Transverse colon (tissue), 4 donors: ENCODE measurements around the gene TNNC1. TPM values are rescaled to one million over a fixed set of nuclear protein-coding genes. Genes with fewer than 3 reads are reported as not detected.

ENCODE experiments used
- DNase-seq: peaks from one replicate; pipeline ENCODE4 v3.0.0-alpha.2; 2019
- H3K27ac ChIP-seq, 4 donors: fragments of 200-600 bp; sonication (generic); 2 replicates each; pipeline ENCODE4 v1.5.1; 2016 to 2018; ENCODE audit warnings: inconsistent platforms in 4 of 4
- H3K27me3 ChIP-seq: fragments of 200-600 bp; sonication (generic); 2 replicates; pipeline ENCODE4 v1.5.1; 2017; ENCODE audit warnings: inconsistent platforms
- H3K36me3 ChIP-seq, 4 donors: fragments of 200-600 bp; sonication (generic); 2 replicates each; pipeline ENCODE4 v1.5.1; 2017 to 2019; ENCODE audit warnings: inconsistent platforms in 4 of 4
- H3K4me1 ChIP-seq, 4 donors: fragments of 200-600 bp; sonication (generic); 2 replicates each; pipeline ENCODE4 v1.5.1; 2017 to 2020; ENCODE audit warnings: inconsistent platforms in 4 of 4
- H3K4me3 ChIP-seq, 4 donors: fragments of 200-600 bp; sonication (generic); 1 replicate in 1 of 4; 2 replicates in 3 of 4; pipeline versions ENCODE4 v1.5.1 to v1.6.1; 2017 to 2019; ENCODE audit warnings: inconsistent platforms in 4 of 4
- H3K9me3 ChIP-seq, 2 donors: fragments of 200-600 bp; sonication (generic); 2 replicates each; pipeline ENCODE4 v1.5.1; 2017 to 2019; ENCODE audit warnings: inconsistent platforms in 2 of 2
- EP300 ChIP-seq: sonication (generic); formaldehyde crosslinking; IDR thresholded peaks from one replicate; pipeline ENCODE4 v1.6.1; 2017; ENCODE audit warnings: antibody characterized with exemption, low read depth
- POLR2A ChIP-seq: fragments of 450-650 bp; IDR thresholded peaks from one replicate; pipeline ENCODE4 v1.6.1; 2016; ENCODE audit warnings: antibody characterized with exemption, mild to moderate bottlenecking, moderate library complexity
- POLR2AphosphoS5 ChIP-seq, 3 donors: sonication (generic); formaldehyde crosslinking; IDR thresholded peaks; one replicate each; pipeline ENCODE4 v1.6.1; 2016; ENCODE audit warnings: antibody characterized with exemption in 3 of 3
- WGBS, 2 donors: methylation state at CpG; one replicate each; pipeline ENCODE4 v1.1.5; 2018; ENCODE audit warnings: low coverage in 1 of 2; 5-methylcytosine and 5-hydroxymethylcytosine counted together
- in situ Hi-C, 4 donors: fragments of 200-750 bp; cut with MboI; loops; one replicate each; pipeline versions ENCODE4 v1.15.0 to v1.15.1; 2017; ENCODE audit warnings: low sequenced_read_pairs in 3 of 4, low pct_ligation_motif_present in 1 of 4, low pct_unique_long_range_greater_than_20kb in 1 of 4
- intact Hi-C: fragments of 100-400 bp; cut with DNase I; formaldehyde crosslinking; loops from one replicate; pipeline ENCODE4 v1.15.1; 2023; ENCODE audit warnings: low total_unique reads
- total RNA-seq, 4 donors: library from RNA; depleted of rRNA; stranded (reverse); fragments of >200 nt; gene quantifications; one replicate each; pipeline ENCODE4 v1.1.0, GENCODE V29; 2016
- TF ChIP-seq, protein P1 (sequence below), 5 experiments: fragments of 200-600 bp in 3 of 5; fragments of 450-650 bp in 2 of 5; sonication (generic) in 3 of 5; IDR thresholded peaks; 1 replicate in 2 of 5; 2 replicates in 3 of 5; pipeline ENCODE4 v1.5.1; 2016 to 2017; ENCODE audit warnings: antibody characterized with exemption in 5 of 5, inconsistent platforms in 3 of 5, mild to moderate bottlenecking in 2 of 5, moderate library complexity in 1 of 5

The TNNC1 gene
- total RNA-seq, 4 donors from 2014 or later: 7.1 to 10.4 TPM; not detected in 2

DNA sequence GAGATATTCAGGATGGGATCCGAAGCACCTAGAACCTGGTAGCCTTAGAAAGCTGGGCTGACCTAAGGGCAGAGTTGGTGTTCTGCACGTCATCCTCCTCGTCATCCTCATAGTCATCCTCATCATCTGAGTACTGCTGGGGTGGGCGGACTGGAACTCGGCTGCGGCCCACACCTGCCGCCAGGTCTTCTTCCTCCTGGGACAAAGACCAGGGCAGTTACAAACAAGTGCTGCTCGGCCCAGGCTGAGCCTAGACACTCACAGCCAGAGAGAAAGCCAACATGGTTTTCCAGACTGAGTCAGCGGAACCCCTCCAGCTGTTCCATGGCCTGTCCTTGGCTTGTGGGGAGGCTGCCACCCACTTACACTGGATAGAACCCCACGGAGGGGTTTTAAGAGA, 49.5 kb downstream of the TNNC1 start:
- no peaks in the 10 kb centered on the region for H3K9me3 ChIP-seq
- H3K4me1 ChIP-seq: peaks cover 19 to 31% (median 26%) of the 10 kb centered on the region in 4 donors
- H3K27me3 ChIP-seq: no peaks in the 10 kb centered on the region
- H3K4me3 ChIP-seq: no peak overlapping the region
- TF ChIP-seq, protein P1, sequence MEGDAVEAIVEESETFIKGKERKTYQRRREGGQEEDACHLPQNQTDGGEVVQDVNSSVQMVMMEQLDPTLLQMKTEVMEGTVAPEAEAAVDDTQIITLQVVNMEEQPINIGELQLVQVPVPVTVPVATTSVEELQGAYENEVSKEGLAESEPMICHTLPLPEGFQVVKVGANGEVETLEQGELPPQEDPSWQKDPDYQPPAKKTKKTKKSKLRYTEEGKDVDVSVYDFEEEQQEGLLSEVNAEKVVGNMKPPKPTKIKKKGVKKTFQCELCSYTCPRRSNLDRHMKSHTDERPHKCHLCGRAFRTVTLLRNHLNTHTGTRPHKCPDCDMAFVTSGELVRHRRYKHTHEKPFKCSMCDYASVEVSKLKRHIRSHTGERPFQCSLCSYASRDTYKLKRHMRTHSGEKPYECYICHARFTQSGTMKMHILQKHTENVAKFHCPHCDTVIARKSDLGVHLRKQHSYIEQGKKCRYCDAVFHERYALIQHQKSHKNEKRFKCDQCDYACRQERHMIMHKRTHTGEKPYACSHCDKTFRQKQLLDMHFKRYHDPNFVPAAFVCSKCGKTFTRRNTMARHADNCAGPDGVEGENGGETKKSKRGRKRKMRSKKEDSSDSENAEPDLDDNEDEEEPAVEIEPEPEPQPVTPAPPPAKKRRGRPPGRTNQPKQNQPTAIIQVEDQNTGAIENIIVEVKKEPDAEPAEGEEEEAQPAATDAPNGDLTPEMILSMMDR (IDR thresholded peaks at IDR 0.05): no peak
- TF ChIP-seq POLR2A (no peak), POLR2AphosphoS5 (IDR thresholded peaks at IDR 0.05) (no peak), EP300 (no peak)
- intact Hi-C loops (no loop called here), in situ Hi-C loops (no loop called here)
- peaks cover 0 to 30% (median 14%) of the 10 kb centered on the region in 4 donors for H3K36me3 ChIP-seq
- no peak for DNase-seq
- WGBS, 2 donors: 95% methylated on average over 10 of the region's 10 CpGs; no CpG with 5 or more reads in 1 of the 2 donors
- H3K27ac ChIP-seq: no peak overlapping the region

DNA sequence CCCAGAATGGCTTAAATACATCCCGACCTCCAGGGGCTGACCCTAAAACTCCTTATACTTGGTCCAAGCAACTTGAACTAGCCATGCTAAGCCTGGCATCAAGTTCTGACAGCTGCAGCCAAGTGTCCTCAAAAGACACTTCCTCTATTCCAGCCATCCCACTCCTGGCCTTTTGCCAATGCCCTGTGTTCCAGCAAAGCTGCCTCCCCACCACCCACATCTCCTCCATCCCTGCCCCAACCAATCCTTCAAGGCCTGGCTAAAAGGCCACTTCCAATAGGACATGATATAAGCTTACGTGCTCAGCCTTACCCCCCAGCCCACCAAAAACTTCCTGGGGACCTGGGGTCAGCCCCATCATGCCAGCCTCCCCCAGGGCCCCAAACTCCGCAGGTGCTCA, 49.9 kb downstream of the TNNC1 start:
- no peak overlapping the region for H3K27ac ChIP-seq
- H3K4me1 ChIP-seq: peaks cover 16 to 27% (median 22%) of the 10 kb centered on the region in 4 donors
- WGBS, 2 donors: 89 to 100% methylated on average over 1 to 3 of the region's 3 CpGs
- TF ChIP-seq, protein P1 (IDR thresholded peaks at IDR 0.05): no peak
- TF ChIP-seq EP300: no peak
- TF ChIP-seq POLR2A: no peak
- TF ChIP-seq POLR2AphosphoS5 (IDR thresholded peaks at IDR 0.05): no peak
- H3K27me3 ChIP-seq: no peaks in the 10 kb centered on the region
- H3K9me3 ChIP-seq: no peaks in the 10 kb centered on the region
- no peak for DNase-seq
- intact Hi-C loops: no loop called here
- H3K36me3 ChIP-seq: peaks cover 0 to 30% (median 14%) of the 10 kb centered on the region in 4 donors
- in situ Hi-C loops: no loop called here
- H3K4me3 ChIP-seq: no peak overlapping the region

DNA sequence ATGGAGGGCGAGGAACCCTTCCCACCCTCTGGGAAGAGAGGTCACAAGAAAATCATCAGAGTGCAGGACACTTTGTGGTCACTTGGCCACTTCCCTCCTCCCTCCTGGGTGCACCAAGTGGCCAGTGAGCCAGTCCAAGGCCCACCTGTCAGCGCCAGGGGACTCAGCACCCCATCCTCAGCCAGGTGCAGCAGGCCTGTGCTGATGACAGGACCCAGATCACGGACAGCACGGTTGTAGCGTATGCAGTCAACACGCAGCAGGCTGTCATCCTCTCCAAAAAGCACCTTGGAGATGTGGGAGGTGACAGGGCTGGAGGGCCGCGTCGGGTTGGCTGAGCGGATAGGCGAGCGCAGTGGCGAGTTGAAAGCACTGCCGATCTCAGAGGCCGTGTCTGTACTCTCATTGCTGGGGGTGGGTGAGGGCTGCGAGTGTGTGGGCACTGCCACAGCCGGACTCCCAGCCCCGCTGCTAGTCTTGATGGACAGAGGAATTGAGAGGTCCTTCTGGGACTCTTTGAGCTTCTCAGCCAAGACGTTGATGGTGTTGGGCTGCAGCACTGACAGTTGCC, 50.5 kb downstream of the TNNC1 start:
- no peaks in the 10 kb centered on the region for H3K9me3 ChIP-seq
- intact Hi-C loops: no loop called here
- H3K27me3 ChIP-seq: no peaks in the 10 kb centered on the region
- in situ Hi-C loops: no loop called here
- peaks cover 0 to 30% (median 14%) of the 10 kb centered on the region in 4 donors for H3K36me3 ChIP-seq
- no peak overlapping the region for H3K27ac ChIP-seq
- peaks cover 10 to 21% (median 16%) of the 10 kb centered on the region in 4 donors for H3K4me1 ChIP-seq
- DNase-seq: no peak
- peak in 1 of 3 donors; percentile 5 for TF ChIP-seq POLR2AphosphoS5 (IDR thresholded peaks at IDR 0.05)
- TF ChIP-seq, protein P1 (IDR thresholded peaks at IDR 0.05): no peak
- TF ChIP-seq POLR2A: no peak
- H3K4me3 ChIP-seq: no peak overlapping the region
- WGBS, 2 donors: 94% methylated on average over 19 of the region's 19 CpGs; no CpG with 5 or more reads in 1 of the 2 donors

DNA sequence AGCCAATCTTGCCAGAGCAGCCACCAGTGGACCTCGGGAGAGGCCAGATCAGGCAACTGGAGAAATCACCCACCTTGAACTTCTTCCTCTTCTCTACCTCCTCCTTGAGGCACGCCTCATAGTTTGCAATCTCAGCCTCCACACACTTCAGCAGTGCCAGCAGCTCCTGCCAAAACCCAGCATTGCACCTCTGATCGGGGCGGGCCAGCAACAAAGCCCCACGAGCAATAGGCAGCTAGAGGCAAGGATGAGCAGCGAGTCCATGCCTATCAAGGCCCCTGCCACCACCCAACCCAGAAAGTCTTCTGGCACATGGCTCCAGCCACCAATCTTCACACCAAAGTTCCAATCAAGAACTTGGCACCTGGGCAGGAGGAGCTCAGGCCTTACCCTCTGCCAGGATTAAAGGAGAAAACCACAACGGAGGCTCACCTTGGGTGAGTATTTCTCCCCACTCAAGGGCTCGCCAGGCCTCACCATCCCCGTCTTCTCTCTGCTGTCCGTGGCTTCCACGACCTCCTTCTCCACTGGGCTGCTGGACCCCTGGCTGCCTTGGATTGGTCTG, 51.1 kb downstream of the TNNC1 start:
- Histone ChIP-seq H3K4me3 (no peak overlapping the region), H3K4me1 (peaks cover 6 to 20% (median 13%) of the 10 kb centered on the region in 4 donors), H3K27ac (no peak overlapping the region), H3K36me3 (peaks cover 0 to 30% (median 14%) of the 10 kb centered on the region in 4 donors), H3K27me3 (no peaks in the 10 kb centered on the region), H3K9me3 (no peaks in the 10 kb centered on the region)
- no peak for DNase-seq
- 89 to 100% methylated on average over 1 to 11 of the region's 11 CpGs for WGBS, 2 donors
- TF ChIP-seq POLR2A (no peak), POLR2AphosphoS5 (IDR thresholded peaks at IDR 0.05) (no peak), EP300 (no peak)
- TF ChIP-seq, protein P1 (IDR thresholded peaks at IDR 0.05): no peak
- intact Hi-C loops: no loop called here
- in situ Hi-C loops: no loop called here
